Activated naive CD4-positive, alpha-beta T cell treated with anti-CD3 and anti-CD28 coated beads, Interleukin-2, amount 50 U/mL, for 72 hours (primary cell): ENCODE measurements around the gene AP1B1. TPM values are rescaled to one million over a fixed set of nuclear protein-coding genes. Genes with fewer than 3 reads are reported as not detected.

Experiments used
- ATAC-seq, 2 donors: fragments of 150-1000 bp; cut with Tn5 transposase; 2 replicates each; pipeline ENCODE4 v1.10.0; 2021; ENCODE audit warnings: mild to moderate bottlenecking in 2 of 2, moderate library complexity in 2 of 2
- DNase-seq, 2 donors: peaks; one replicate each; pipeline ENCODE4 v3.0.0; 2021 to 2022; ENCODE audit warnings: low spot score in 2 of 2
- H3K27ac Mint-ChIP-seq, 2 donors: one replicate each; pipeline ENCODE4 v1.8.0; 2022; ENCODE audit warnings: mild to moderate bottlenecking in 2 of 2, mixed read lengths in 2 of 2
- H3K36me3 Mint-ChIP-seq, 2 donors: one replicate each; pipeline ENCODE4 v1.8.0; 2022; ENCODE audit warnings: mixed read lengths in 2 of 2
- H3K9me3 Mint-ChIP-seq, 2 donors: one replicate each; pipeline ENCODE4 v1.8.0; 2022; ENCODE audit warnings: mixed read lengths in 2 of 2
- total RNA-seq, 2 donors: library from RNA; stranded (reverse); gene quantifications; one replicate each; pipeline ENCODE4 v1.2.3, GENCODE V29; 2022

Gene AP1B1
- total RNA-seq, 2 donors from 2014 or later = 48.9 to 60.4 TPM

- no peak for ATAC-seq
- DNase-seq = no peak
Measured at GRCh38 chr22:29330753-29331152, 57.6 kb downstream of the AP1B1 start.

GRCh38 chr22:29330291-29330690, 58.1 kb downstream of the AP1B1 start:
- H3K27ac Mint-ChIP-seq = no peak overlapping the region
- DNase-seq (no peak), ATAC-seq (no peak)
- no peaks in the 10 kb centered on the region for H3K36me3 Mint-ChIP-seq
- H3K9me3 Mint-ChIP-seq = no peaks in the 10 kb centered on the region

More at GRCh38 chr22:29330753-29331152, 57.6 kb downstream of the AP1B1 start:
- no peaks in the 10 kb centered on the region for H3K9me3 Mint-ChIP-seq
- H3K27ac Mint-ChIP-seq = peak overlapping the region in 1 of 2 donors; percentile 29
- H3K36me3 Mint-ChIP-seq = no peaks in the 10 kb centered on the region

DNA sequence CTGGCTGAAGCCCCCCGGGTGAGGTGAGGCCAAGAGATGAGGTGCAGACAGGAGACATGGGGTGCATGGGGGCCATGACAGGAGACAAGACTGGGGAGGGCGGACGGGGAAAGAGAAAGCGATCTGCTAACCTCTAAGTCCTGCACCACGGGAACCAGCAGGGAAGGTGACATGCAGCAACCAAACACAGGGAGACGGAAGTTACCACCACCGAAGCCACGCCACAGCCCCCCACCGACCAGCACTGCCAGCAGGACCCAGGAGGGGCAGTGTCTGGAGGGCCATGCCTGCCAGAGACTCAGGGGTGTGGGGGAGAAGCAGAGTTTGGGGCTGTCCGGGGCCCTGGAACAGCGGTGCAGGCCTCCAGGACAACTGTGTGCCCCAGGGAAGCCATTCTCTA, 58.8 kb downstream of the AP1B1 start:
- peak overlapping the region in 1 of 2 donors; percentile 82 for H3K27ac Mint-ChIP-seq
- no peaks in the 10 kb centered on the region for H3K9me3 Mint-ChIP-seq
- DNase-seq (no peak), ATAC-seq (no peak)
- no peaks in the 10 kb centered on the region for H3K36me3 Mint-ChIP-seq

GRCh38 chr22:29328566-29329500, 59.5 kb downstream of the AP1B1 start:
- H3K36me3 Mint-ChIP-seq = no peaks in the 10 kb centered on the region
- no peak for ATAC-seq
- peak overlapping the region in 1 of 2 donors; percentile 82 for H3K27ac Mint-ChIP-seq
- H3K9me3 Mint-ChIP-seq = no peaks in the 10 kb centered on the region
- DNase-seq = no peak

DNA sequence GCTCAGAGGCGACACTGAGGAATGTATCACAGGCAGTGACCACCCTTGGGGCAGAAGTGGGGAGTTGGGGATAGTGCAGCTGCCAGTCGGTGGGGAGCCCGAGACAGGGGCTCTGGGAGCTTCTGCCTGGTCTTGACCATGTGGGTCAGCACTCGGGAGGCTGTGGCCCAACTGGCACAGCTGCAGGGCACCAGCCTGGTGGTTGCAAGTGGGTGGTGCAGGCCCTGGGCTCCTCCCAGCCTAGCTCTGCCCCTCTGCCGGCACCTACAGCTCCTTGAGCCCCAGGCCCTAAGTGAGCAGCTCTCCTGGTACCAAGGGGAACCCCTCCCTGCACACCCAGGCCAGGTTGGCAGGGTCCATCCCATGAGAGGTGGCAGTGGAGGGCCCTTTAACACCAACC, 60.3 kb downstream of the AP1B1 start:
- no peaks in the 10 kb centered on the region for H3K9me3 Mint-ChIP-seq
- DNase-seq = no peak
- no peak for ATAC-seq
- H3K36me3 Mint-ChIP-seq = no peaks in the 10 kb centered on the region
- H3K27ac Mint-ChIP-seq = peak overlapping the region in 1 of 2 donors; percentile 29

- DNase-seq (no peak), ATAC-seq (no peak)
- H3K27ac Mint-ChIP-seq = no peak overlapping the region
- H3K36me3 Mint-ChIP-seq = no peaks in the 10 kb centered on the region
- no peaks in the 10 kb centered on the region for H3K9me3 Mint-ChIP-seq
Measured at GRCh38 chr22:29327089-29327764, 61.1 kb downstream of the AP1B1 start.

- H3K27ac Mint-ChIP-seq = peak overlapping the region in 1 of 2 donors; percentile 92
- H3K9me3 Mint-ChIP-seq = no peaks in the 10 kb centered on the region
- ATAC-seq = no peak
- DNase-seq = no peak
- no peaks in the 10 kb centered on the region for H3K36me3 Mint-ChIP-seq
Measured at GRCh38 chr22:29326481-29326880, 61.9 kb downstream of the AP1B1 start.

- H3K9me3 Mint-ChIP-seq = no peaks in the 10 kb centered on the region
- no peak for ATAC-seq
- peak overlapping the region in 1 of 2 donors; percentile 50 for H3K27ac Mint-ChIP-seq
- DNase-seq = no peak
- no peaks in the 10 kb centered on the region for H3K36me3 Mint-ChIP-seq
Measured at GRCh38 chr22:29325785-29326315, 62.5 kb downstream of the AP1B1 start.

- Mint-ChIP-seq H3K27ac (no peak overlapping the region), H3K9me3 (no peaks in the 10 kb centered on the region), H3K36me3 (no peaks in the 10 kb centered on the region)
- DNase-seq (no peak), ATAC-seq (no peak)
Measured at GRCh38 chr22:29325356-29325755, 63.0 kb downstream of the AP1B1 start.

- Mint-ChIP-seq H3K36me3 (no peaks in the 10 kb centered on the region), H3K27ac (no peak overlapping the region), H3K9me3 (no peaks in the 10 kb centered on the region)
- DNase-seq = no peak
- no peak for ATAC-seq
Measured at GRCh38 chr22:29323641-29324040, 64.7 kb downstream of the AP1B1 start.

DNA sequence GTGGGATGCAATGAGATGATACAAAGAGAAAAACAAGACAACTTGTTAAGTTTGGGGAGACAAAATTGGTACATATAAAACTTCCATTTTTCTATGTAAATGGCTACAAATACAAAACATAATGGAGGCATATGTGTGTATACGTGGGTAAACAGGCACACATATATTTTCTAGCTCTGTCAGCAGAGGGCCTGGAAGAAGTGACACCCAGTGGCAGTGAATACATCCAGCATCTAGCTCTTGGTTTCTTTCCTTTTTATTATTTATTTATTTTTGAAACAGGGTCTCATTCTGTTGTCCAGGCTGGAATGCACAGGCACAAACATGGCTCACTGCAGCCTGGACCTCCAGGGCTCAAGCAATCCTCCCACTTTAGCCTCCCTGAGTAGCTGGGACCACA, 67.8 kb downstream of the AP1B1 start:
- Mint-ChIP-seq H3K9me3 (no peaks in the 10 kb centered on the region), H3K36me3 (no peaks in the 10 kb centered on the region), H3K27ac (no peak overlapping the region)
- ATAC-seq (no peak), DNase-seq (no peak)

- Mint-ChIP-seq H3K9me3 (no peaks in the 10 kb centered on the region), H3K27ac (no peak overlapping the region), H3K36me3 (peaks cover 3 to 6% of the 10 kb centered on the region in 2 donors)
- no peak for ATAC-seq
- no peak for DNase-seq
Measured at GRCh38 chr22:29319072-29319471, 69.3 kb downstream of the AP1B1 start.

- no peak overlapping the region for H3K27ac Mint-ChIP-seq
- H3K36me3 Mint-ChIP-seq = peaks cover 7 to 11% of the 10 kb centered on the region in 2 donors
- ATAC-seq = no peak
- no peak for DNase-seq
- no peaks in the 10 kb centered on the region for H3K9me3 Mint-ChIP-seq
Measured at GRCh38 chr22:29317827-29318454, 70.4 kb downstream of the AP1B1 start.

DNA sequence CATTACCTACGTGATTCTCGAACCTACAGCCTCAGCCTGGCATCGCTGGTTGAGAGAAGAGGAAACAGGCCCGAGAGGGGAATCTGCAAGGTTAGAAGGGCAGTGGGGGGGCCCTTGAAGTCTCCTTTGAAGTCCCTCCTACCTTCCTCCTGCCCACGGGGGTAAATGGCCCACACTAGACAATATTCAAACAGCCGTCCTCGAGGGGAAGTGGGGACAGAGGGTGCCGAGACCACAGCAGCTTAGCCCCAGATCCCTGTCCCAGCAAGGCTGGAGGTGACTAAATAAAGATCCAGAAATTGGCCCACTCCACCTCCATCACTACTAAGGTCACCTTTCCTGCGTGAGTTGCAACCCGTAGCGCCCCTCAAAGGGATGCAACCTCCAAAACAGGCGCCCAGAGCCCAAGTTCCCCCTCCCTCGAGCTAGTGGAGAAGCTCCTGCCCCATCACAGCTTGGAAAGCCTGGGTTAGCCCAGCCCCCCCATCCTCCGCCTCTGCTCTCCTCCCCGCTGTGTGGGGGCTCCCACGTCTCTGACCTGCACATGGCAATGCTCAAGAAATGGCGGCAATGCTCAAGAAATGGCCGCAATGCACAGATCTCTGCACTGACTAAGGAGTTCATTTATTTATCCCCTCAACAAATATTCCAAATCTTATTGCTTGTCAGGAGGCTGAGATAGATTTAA, 72.1 kb downstream of the AP1B1 start:
- no peak for ATAC-seq
- Mint-ChIP-seq H3K9me3 (no peaks in the 10 kb centered on the region), H3K27ac (no peak overlapping the region), H3K36me3 (peaks cover 7 to 11% of the 10 kb centered on the region in 2 donors)
- no peak for DNase-seq

DNA sequence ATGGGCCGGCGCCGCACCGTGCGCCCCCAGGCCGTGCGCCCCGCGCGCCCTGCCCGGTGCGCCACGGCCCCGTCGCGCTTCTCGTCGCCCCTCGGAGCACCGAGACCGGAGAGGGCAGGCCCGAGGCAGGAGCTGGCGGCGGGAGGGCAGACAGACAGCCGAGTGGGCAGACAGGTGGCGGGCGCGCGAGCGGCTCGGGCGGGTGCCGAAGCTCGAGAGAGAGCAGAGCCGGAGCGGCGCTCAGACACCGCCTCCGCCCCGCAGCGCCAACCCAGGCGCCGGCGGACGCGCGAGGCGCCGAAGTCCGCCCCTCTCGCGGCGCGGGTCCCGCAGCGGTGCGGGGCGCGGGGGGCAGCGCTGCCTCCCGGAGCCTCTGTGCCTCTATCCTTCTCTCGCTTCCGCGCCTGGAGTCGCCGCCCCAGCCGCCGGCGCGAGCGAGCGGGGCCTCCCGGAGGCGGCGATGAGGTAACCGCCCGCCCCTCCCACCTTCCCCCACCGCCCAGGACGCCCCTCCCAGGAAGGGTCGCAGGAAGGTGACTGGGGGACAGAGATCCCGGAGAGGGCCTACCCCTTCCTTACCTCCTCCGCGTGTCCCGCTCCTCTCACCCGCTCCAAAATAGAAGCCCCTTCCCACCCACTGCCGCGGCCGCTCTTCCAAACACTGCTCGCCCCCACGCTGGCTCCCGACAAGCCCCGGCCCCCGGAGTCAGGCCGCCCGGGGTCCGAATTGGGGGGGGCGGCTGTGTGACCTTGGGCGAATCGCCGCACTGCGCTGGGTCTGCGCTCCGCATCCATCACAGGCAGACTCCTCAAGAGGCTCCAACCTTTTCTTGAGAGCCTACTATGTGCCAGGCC, 72.9 kb downstream of the AP1B1 start, which contains the start of gene RASL10A:
Gene RASL10A (minus strand): TSS at position 412 of the 855 bp plus-strand sequence. CDS start 451 bp downstream, outside the sequence.
- Mint-ChIP-seq H3K27ac (no peak within 1 kb of the TSS), H3K9me3 (no peaks in the 10 kb centered on the region), H3K36me3 (peaks cover 7 to 11% of the 10 kb centered on the region in 2 donors)
- DNase-seq = no peak
- ATAC-seq = peak in 1 of 2 donors; percentile 22
